Tibial artery (tissue), 4 donors: ENCODE results near the gene PCK2.
"Not testable (repeated sequence)": the region's sequence is repeated elsewhere in the genome, so short reads cannot be mapped to it uniquely, and the experiment has no call there.

Source experiments
- DNase-seq, 2 donors: peaks; one replicate each; pipeline ENCODE4 v3.0.0-alpha.2; 2019
- H3K27ac ChIP-seq, 2 donors: fragments of 200-600 bp; sonication (generic) in 1 of 2; 1 replicate in 1 of 2; 2 replicates in 1 of 2; pipeline ENCODE4 v1.5.1; 2018 to 2019; ENCODE audit warnings: mild to moderate bottlenecking in 1 of 2
- H3K27me3 ChIP-seq, 2 donors: fragments of 200-600 bp; sonication (generic) in 1 of 2; one replicate each; pipeline versions ENCODE4 v1.5.1 to v1.6.0; 2016 to 2019
- H3K36me3 ChIP-seq, 3 donors: fragments of 200-600 bp; sonication (generic) in 2 of 3; one replicate each; pipeline ENCODE4 v1.5.1; 2016 to 2019; ENCODE audit warnings: mild to moderate bottlenecking in 2 of 3
- H3K4me1 ChIP-seq, 4 donors: fragments of 200-600 bp; sonication (generic) in 2 of 4; 1 replicate in 3 of 4; 2 replicates in 1 of 4; pipeline ENCODE4 v1.5.1; 2016 to 2019
- H3K4me3 ChIP-seq, 2 donors: fragments of 200-600 bp; sonication (generic) in 1 of 2; 1 replicate in 1 of 2; 2 replicates in 1 of 2; pipeline ENCODE4 v1.5.1; 2018 to 2019; ENCODE audit warnings: mild to moderate bottlenecking in 2 of 2
- H3K9me3 ChIP-seq, 3 donors: fragments of 200-600 bp; sonication (generic) in 1 of 3; one replicate each; pipeline ENCODE4 v1.5.1; 2016 to 2019
- intact Hi-C: fragments of 100-400 bp; cut with DNase I; formaldehyde crosslinking; loops from one replicate; pipeline ENCODE4 v1.15.0; 2023; ENCODE audit warnings: low total_unique reads
- TF ChIP-seq, protein P1 (sequence below), 2 experiments: fragments of 200-600 bp in 1 of 2; fragments of 450-650 bp in 1 of 2; IDR thresholded peaks; one replicate each; pipeline ENCODE4 v1.5.1; 2017 to 2019; ENCODE audit warnings: antibody characterized with exemption in 2 of 2, mild to moderate bottlenecking in 1 of 2, moderate library complexity in 1 of 2

Gene PCK2

GRCh38 chr14:24100197-24100981 lies 6.3 kb downstream of the PCK2 start:
- Histone ChIP-seq H3K4me1 (peaks cover 0 to 5% (median 4%) of the 10 kb centered on the region in 4 donors), H3K27me3 (no peaks in the 10 kb centered on the region), H3K36me3 (peaks cover 0 to 49% (median 46%) of the 10 kb centered on the region in 3 donors), H3K27ac (no peak overlapping the region), H3K9me3 (no peaks in the 10 kb centered on the region), H3K4me3 (no peak overlapping the region)
- intact Hi-C loops = no loop called here
- no peak for DNase-seq
- TF ChIP-seq, protein P1, sequence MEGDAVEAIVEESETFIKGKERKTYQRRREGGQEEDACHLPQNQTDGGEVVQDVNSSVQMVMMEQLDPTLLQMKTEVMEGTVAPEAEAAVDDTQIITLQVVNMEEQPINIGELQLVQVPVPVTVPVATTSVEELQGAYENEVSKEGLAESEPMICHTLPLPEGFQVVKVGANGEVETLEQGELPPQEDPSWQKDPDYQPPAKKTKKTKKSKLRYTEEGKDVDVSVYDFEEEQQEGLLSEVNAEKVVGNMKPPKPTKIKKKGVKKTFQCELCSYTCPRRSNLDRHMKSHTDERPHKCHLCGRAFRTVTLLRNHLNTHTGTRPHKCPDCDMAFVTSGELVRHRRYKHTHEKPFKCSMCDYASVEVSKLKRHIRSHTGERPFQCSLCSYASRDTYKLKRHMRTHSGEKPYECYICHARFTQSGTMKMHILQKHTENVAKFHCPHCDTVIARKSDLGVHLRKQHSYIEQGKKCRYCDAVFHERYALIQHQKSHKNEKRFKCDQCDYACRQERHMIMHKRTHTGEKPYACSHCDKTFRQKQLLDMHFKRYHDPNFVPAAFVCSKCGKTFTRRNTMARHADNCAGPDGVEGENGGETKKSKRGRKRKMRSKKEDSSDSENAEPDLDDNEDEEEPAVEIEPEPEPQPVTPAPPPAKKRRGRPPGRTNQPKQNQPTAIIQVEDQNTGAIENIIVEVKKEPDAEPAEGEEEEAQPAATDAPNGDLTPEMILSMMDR (IDR thresholded peaks at IDR 0.05) = no peak

GRCh38 chr14:24100982-24101494 lies 6.9 kb downstream of the PCK2 start:
- intact Hi-C loops = no loop called here
- H3K36me3 ChIP-seq = peaks cover 0 to 49% (median 46%) of the 10 kb centered on the region in 3 donors
- H3K27ac ChIP-seq = no peak overlapping the region
- H3K4me1 ChIP-seq = no peaks in the 10 kb centered on the region
- TF ChIP-seq, protein P1 (IDR thresholded peaks at IDR 0.05) = no peak
- DNase-seq = no peak
- no peaks in the 10 kb centered on the region for H3K27me3 ChIP-seq
- no peaks in the 10 kb centered on the region for H3K9me3 ChIP-seq
- H3K4me3 ChIP-seq = no peak overlapping the region

- no peaks in the 10 kb centered on the region for H3K9me3 ChIP-seq
- H3K36me3 ChIP-seq = peaks cover 0 to 49% (median 46%) of the 10 kb centered on the region in 3 donors
- H3K4me1 ChIP-seq = no peaks in the 10 kb centered on the region
- no peak overlapping the region for H3K27ac ChIP-seq
- no peak overlapping the region for H3K4me3 ChIP-seq
- intact Hi-C loops = no loop called here
- H3K27me3 ChIP-seq = no peaks in the 10 kb centered on the region
- TF ChIP-seq, protein P1 (IDR thresholded peaks at IDR 0.05) = no peak
- DNase-seq = no peak
These were observed 8.4 kb downstream of the PCK2 start for GRCh38 chr14:24102357-24103048.

DNA sequence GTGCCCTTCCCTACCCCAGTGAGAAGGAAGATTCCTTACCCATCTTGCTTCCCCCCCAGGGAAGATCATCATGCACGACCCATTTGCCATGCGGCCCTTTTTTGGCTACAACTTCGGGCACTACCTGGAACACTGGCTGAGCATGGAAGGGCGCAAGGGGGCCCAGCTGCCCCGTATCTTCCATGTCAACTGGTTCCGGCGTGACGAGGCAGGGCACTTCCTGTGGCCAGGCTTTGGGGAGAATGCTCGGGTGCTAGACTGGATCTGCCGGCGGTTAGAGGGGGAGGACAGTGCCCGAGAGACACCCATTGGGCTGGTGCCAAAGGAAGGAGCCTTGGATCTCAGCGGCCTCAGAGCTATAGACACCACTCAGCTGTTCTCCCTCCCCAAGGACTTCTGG lies 9.3 kb downstream of the PCK2 start:
- Histone ChIP-seq H3K27me3 (no peaks in the 10 kb centered on the region), H3K4me1 (no peaks in the 10 kb centered on the region), H3K9me3 (no peaks in the 10 kb centered on the region), H3K4me3 (no peak overlapping the region), H3K27ac (no peak overlapping the region), H3K36me3 (peaks cover 0 to 44% (median 40%) of the 10 kb centered on the region in 3 donors)
- intact Hi-C loops = no loop called here
- no peak for DNase-seq
- TF ChIP-seq, protein P1 (IDR thresholded peaks at IDR 0.05) = no peak

DNA sequence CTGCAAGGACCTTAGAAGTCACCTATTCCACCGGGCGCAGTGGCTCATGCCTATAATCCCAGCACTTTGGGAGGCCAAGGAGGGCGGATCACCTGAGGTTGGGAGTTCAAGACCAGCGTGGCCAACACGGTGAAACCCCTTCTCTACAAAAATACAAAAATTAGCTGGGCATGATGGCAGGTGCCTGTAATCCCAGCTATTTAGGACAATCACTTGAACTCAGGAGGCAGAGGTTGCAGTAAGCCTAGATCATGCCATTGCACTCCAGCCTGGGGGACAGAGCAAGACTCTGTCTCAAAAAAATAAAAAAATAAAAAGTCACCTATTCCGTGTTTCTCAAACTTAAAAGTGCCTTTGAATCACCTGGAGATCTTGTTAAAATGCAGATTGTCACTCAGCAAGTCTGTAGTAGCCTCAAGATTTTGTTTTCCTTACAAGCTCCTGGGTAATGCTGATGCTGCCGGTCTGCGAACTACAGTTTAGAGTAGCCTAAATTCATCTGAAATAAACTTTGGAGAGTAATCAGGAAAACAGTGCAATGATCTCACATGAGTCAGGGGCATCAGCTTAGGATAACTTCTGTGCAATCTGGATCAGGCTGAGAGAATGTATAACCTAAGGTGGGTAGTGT lies 11.6 kb downstream of the PCK2 start:
- H3K9me3 ChIP-seq, DNase-seq, H3K4me1 ChIP-seq, H3K27ac ChIP-seq, H3K27me3 ChIP-seq, H3K4me3 ChIP-seq: not testable (repeated sequence)
- intact Hi-C loops = loop anchor here (5.0 kb wide), 2 partner anchors 48 to 93 kb away; no protein-coding TSS in a partner anchor
- H3K36me3 ChIP-seq = peaks cover 0 to 21% (median 17%) of the 10 kb centered on the region in 3 donors
